IMR-90 (cell line): Measurements from ENCODE around the gene CAPN7.

Source experiments
- BHLHE40 ChIP-seq: fragments of 150-350 bp; IDR thresholded peaks from 2 replicates; pipeline ENCODE4 v1.6.1; 2016; ENCODE audit warnings: mild to moderate bottlenecking, low read depth, low read length
- CEBPB ChIP-seq: IDR thresholded peaks from 2 replicates; pipeline ENCODE4 v1.6.1; 2012; ENCODE audit warnings: low read depth, low read length, improper control_type of control experiment
- CHD1 ChIP-seq: IDR thresholded peaks from 2 replicates; pipeline ENCODE4 v1.6.1; 2012; ENCODE audit warnings: low read depth, low read length, improper control_type of control experiment
- CTCF ChIP-seq: conservative IDR thresholded peaks from 2 replicates; pipeline ENCODE4 v1.5.1; 2012; ENCODE audit warnings: mild to moderate bottlenecking, low read depth, low read length, improper control_type of control experiment
- ELK1 ChIP-seq: fragments of 150-350 bp; IDR thresholded peaks from 2 replicates; pipeline ENCODE4 v1.6.1; 2016; ENCODE audit warnings: low read depth, mild to moderate bottlenecking, low read length, moderate library complexity, borderline replicate concordance
- FOS ChIP-seq: fragments of 150-350 bp; IDR thresholded peaks from 2 replicates; pipeline ENCODE4 v1.6.1; 2016; ENCODE audit warnings: low read depth, low read length
- MAZ ChIP-seq: IDR thresholded peaks from 2 replicates; pipeline ENCODE4 v1.6.1; 2012; ENCODE audit warnings: low read depth, mild to moderate bottlenecking, low read length, improper control_type of control experiment, moderate library complexity, borderline replicate concordance
- MXI1 ChIP-seq: IDR thresholded peaks from 2 replicates; pipeline ENCODE4 v1.6.1; 2012; ENCODE audit warnings: low read depth, mild to moderate bottlenecking, low read length, moderate library complexity, borderline replicate concordance
- NFE2L2 ChIP-seq: fragments of 150-350 bp; IDR thresholded peaks from 2 replicates; pipeline ENCODE4 v1.6.1; 2016; ENCODE audit warnings: low read depth, mild to moderate bottlenecking, low read length
- POLR2A ChIP-seq: IDR thresholded peaks from 2 replicates; pipeline ENCODE4 v1.6.1; 2012; ENCODE audit warnings: mild to moderate bottlenecking, low read depth, low read length
- RAD21 ChIP-seq: IDR thresholded peaks from 2 replicates; pipeline ENCODE4 v1.6.1; 2012; ENCODE audit warnings: low read length, improper control_type of control experiment
- RCOR1 ChIP-seq: IDR thresholded peaks from 2 replicates; pipeline ENCODE4 v1.6.1; 2012; ENCODE audit warnings: mild to moderate bottlenecking, low read length, improper control_type of control experiment; ENCODE audit not compliant: insufficient replicate concordance
- SMC3 ChIP-seq: fragments of 150-350 bp; IDR thresholded peaks from 2 replicates; pipeline ENCODE4 v1.6.1; 2016; ENCODE audit warnings: low read depth, mild to moderate bottlenecking, antibody characterized with exemption, low read length, moderate library complexity
- USF2 ChIP-seq: fragments of 150-350 bp; IDR thresholded peaks from 2 replicates; pipeline ENCODE4 v1.6.1; 2017; ENCODE audit warnings: mild to moderate bottlenecking, antibody characterized with exemption, low read length, low read depth

GRCh38 chr3:15243822-15244482, 37.9 kb downstream of the CAPN7 start:
- no peak for TF ChIP-seq USF2
- TF ChIP-seq POLR2A: no peak
- TF ChIP-seq CTCF: no peak
- TF ChIP-seq CEBPB: no peak
- no peak for TF ChIP-seq SMC3
- no peak for TF ChIP-seq FOS
- no peak for TF ChIP-seq RAD21
- TF ChIP-seq RCOR1: no peak
- no peak for TF ChIP-seq ELK1
- TF ChIP-seq BHLHE40: no peak
- no peak for TF ChIP-seq MAZ
- no peak for TF ChIP-seq MXI1
- no peak for TF ChIP-seq CHD1
- no peak for TF ChIP-seq NFE2L2
